Suprapubic skin (tissue), 4 donors: ENCODE data around the gene VKORC1. TPM values are rescaled to one million over a fixed set of nuclear protein-coding genes. Genes with fewer than 3 reads are reported as not detected.

Source experiments
- DNase-seq, 2 donors: peaks; one replicate each; pipeline ENCODE4 v3.0.0-alpha.2; 2019; ENCODE audit warnings: low spot score in 2 of 2
- H3K27ac ChIP-seq: fragments of 200-600 bp; sonication (generic); one replicate; pipeline ENCODE4 v1.5.1; 2019
- H3K27me3 ChIP-seq: fragments of 200-600 bp; sonication (generic); one replicate; pipeline ENCODE4 v1.5.1; 2019
- H3K36me3 ChIP-seq: fragments of 200-600 bp; sonication (generic); one replicate; pipeline ENCODE4 v1.5.1; 2019
- H3K4me1 ChIP-seq: fragments of 200-600 bp; sonication (generic); one replicate; pipeline ENCODE4 v1.5.1; 2019
- H3K4me3 ChIP-seq: fragments of 200-600 bp; sonication (generic); one replicate; pipeline ENCODE4 v1.5.1; 2019; ENCODE audit warnings: mild to moderate bottlenecking
- H3K9me3 ChIP-seq: fragments of 200-600 bp; sonication (generic); one replicate; pipeline ENCODE4 v1.5.1; 2019
- CTCF ChIP-seq, 2 donors: fragments of 200-600 bp in 1 of 2; fragments of 450-650 bp in 1 of 2; sonication (generic) in 1 of 2; IDR thresholded peaks; one replicate each; pipeline ENCODE4 v1.5.1; 2016 to 2019; ENCODE audit warnings: antibody characterized with exemption in 2 of 2, mild to moderate bottlenecking in 1 of 2, moderate library complexity in 1 of 2
- EP300 ChIP-seq: sonication (generic); formaldehyde crosslinking; IDR thresholded peaks from one replicate; pipeline ENCODE4 v1.6.1; 2017; ENCODE audit warnings: antibody characterized with exemption
- POLR2A ChIP-seq, 2 donors: fragments of 450-650 bp; IDR thresholded peaks; one replicate each; pipeline ENCODE4 v1.6.1; 2017; ENCODE audit warnings: antibody characterized with exemption in 2 of 2, mild to moderate bottlenecking in 2 of 2, moderate library complexity in 2 of 2
- POLR2AphosphoS5 ChIP-seq, 3 donors: sonication (generic); formaldehyde crosslinking; IDR thresholded peaks; one replicate each; pipeline ENCODE4 v1.6.1; 2017; ENCODE audit warnings: antibody characterized with exemption in 3 of 3
- WGBS: methylation state at CpG from one replicate; pipeline ENCODE4 v1.1.5; 2018; 5-methylcytosine and 5-hydroxymethylcytosine counted together
- total RNA-seq, 4 donors: library from RNA; depleted of rRNA; stranded (reverse); fragments of >200 nt; gene quantifications; one replicate each; pipeline ENCODE4 v1.1.0, GENCODE V29; 2016

VKORC1 gene
- total RNA-seq, 4 donors from 2014 or later, result 53.8 to 79.3 (median 68.0) TPM

DNA sequence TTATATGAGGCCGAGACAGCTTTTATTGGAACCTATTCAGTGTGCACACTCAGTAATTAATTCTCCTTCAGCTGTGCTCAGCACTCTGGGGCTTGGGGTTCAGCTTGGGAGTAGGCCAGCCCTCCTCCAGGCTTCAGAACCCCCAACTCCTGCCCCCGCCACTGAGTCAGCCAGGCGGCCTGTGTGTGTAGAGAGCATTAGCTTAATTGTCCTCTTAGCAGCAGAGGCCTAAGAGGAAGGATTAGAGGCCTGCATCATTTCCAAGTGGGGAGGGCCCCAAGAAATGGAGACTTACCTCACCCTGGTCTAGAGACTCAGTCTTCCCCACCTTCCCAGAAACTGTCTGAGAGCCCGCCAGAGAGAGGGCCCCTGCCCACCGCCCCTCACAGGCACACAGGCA lies 6.6 kb downstream of the VKORC1 start:
- Histone ChIP-seq H3K4me3 (no peak overlapping the region), H3K9me3 (no peaks in the 10 kb centered on the region), H3K27ac (no peak overlapping the region), H3K36me3 (peaks cover 50% of the 10 kb centered on the region), H3K27me3 (no peaks in the 10 kb centered on the region), H3K4me1 (peaks cover 10% of the 10 kb centered on the region)
- DNase-seq, result no peak
- 79% methylated on average over 5 of the region's 5 CpGs for WGBS
- TF ChIP-seq POLR2AphosphoS5 (IDR thresholded peaks at IDR 0.05), result no peak
- TF ChIP-seq POLR2A (IDR thresholded peaks at IDR 0.05), result no peak
- no peak for TF ChIP-seq CTCF (IDR thresholded peaks at IDR 0.05)
- TF ChIP-seq EP300, result no peak

DNA sequence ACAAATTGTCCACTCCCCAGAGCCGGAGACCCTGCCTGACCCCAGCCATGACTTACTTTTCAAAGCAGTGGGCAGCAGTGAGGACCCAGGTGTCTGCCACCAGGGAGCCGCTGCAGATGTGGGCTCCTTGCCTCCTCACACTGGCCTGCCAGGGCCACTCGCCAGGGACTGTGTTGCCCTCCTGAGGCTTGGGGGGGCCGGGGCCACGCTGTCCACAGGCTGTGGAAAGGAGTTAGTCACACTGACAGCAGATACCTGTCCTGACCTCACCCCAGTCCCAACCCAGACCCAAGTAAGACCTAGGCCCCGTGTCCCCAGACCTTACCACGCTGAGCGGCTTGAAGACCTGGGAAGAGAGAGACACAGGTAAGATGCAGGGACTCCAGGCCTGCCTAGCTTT lies 7.1 kb downstream of the VKORC1 start:
- no peaks in the 10 kb centered on the region for H3K9me3 ChIP-seq
- TF ChIP-seq EP300 (no peak), POLR2AphosphoS5 (IDR thresholded peaks at IDR 0.05) (no peak), CTCF (IDR thresholded peaks at IDR 0.05) (no peak)
- 91% methylated on average over 8 of the region's 8 CpGs for WGBS
- no peak overlapping the region for H3K27ac ChIP-seq
- no peaks in the 10 kb centered on the region for H3K27me3 ChIP-seq
- peaks cover 53% of the 10 kb centered on the region for H3K36me3 ChIP-seq
- H3K4me3 ChIP-seq, result no peak overlapping the region
- peaks cover 11% of the 10 kb centered on the region for H3K4me1 ChIP-seq
- peak in 1 of 2 donors; percentile 64 for DNase-seq

- no peak for DNase-seq
- Histone ChIP-seq H3K4me1 (peaks cover 20% of the 10 kb centered on the region), H3K9me3 (no peaks in the 10 kb centered on the region), H3K4me3 (no peak overlapping the region), H3K27me3 (no peaks in the 10 kb centered on the region), H3K27ac (no peak overlapping the region), H3K36me3 (peaks cover 59% of the 10 kb centered on the region)
- TF ChIP-seq EP300 (no peak), POLR2A (IDR thresholded peaks at IDR 0.05) (no peak), CTCF (IDR thresholded peaks at IDR 0.05) (no peak), POLR2AphosphoS5 (IDR thresholded peaks at IDR 0.05) (no peak)
- 88% methylated on average over 3 of the region's 6 CpGs for WGBS
Measured at GRCh38 chr16:31086629-31086906, 8.0 kb downstream of the VKORC1 start.

GRCh38 chr16:31085873-31086628 lies 8.5 kb downstream of the VKORC1 start:
- no peak overlapping the region for H3K27ac ChIP-seq
- 89% methylated on average over 13 of the region's 18 CpGs for WGBS
- H3K36me3 ChIP-seq, result peaks cover 58% of the 10 kb centered on the region

DNA sequence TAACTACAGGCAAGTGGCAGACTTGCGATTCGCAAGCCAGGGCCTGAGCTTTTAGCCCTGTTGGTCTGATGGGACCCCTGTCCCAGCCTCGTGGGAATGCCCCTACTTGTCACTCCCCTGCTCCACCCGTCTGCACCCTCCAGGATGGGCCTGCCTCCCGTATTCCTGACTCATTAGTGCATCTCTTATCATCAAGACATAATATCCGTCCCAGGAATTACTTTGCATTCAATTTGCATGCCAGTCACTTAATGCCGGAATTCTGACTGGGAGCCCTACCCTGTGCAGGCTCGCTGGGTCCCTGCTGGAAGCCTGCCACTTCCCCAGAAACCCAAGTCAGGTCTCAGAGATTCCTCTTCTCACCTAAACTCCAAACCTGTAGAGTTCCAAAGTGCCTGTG lies 9.2 kb downstream of the VKORC1 start:
- no peak overlapping the region for H3K4me3 ChIP-seq
- H3K9me3 ChIP-seq, result no peaks in the 10 kb centered on the region
- peaks cover 25% of the 10 kb centered on the region for H3K4me1 ChIP-seq
- 55% methylated on average over 8 of the region's 8 CpGs for WGBS
- no peak overlapping the region for H3K27ac ChIP-seq
- no peak for TF ChIP-seq EP300
- TF ChIP-seq CTCF (IDR thresholded peaks at IDR 0.05), result no peak
- TF ChIP-seq POLR2AphosphoS5 (IDR thresholded peaks at IDR 0.05), result no peak
- TF ChIP-seq POLR2A (IDR thresholded peaks at IDR 0.05), result no peak
- DNase-seq, result no peak
- H3K36me3 ChIP-seq, result peaks cover 58% of the 10 kb centered on the region
- H3K27me3 ChIP-seq, result no peaks in the 10 kb centered on the region

More at GRCh38 chr16:31085873-31086628, 8.5 kb downstream of the VKORC1 start:
- TF ChIP-seq POLR2AphosphoS5 (IDR thresholded peaks at IDR 0.05) (no peak), EP300 (no peak), CTCF (IDR thresholded peaks at IDR 0.05) (no peak), POLR2A (IDR thresholded peaks at IDR 0.05) (no peak)
- H3K9me3 ChIP-seq, result no peaks in the 10 kb centered on the region
- peak in 1 of 2 donors; percentile 77 for DNase-seq
- H3K27me3 ChIP-seq, result no peaks in the 10 kb centered on the region
- H3K4me3 ChIP-seq, result no peak overlapping the region
- peaks cover 25% of the 10 kb centered on the region for H3K4me1 ChIP-seq
